CD4-positive, alpha-beta T cell treated with Interleukin-21 for 1 hour (primary cell): Measurements from ENCODE around the gene STYXL1.

ENCODE experiments used
- DNase-seq: peaks from one replicate; pipeline ENCODE4 v3.0.0-alpha.2; 2020

The STYXL1 gene

GRCh38 chr7:75989500-75990388, 58.1 kb downstream of the STYXL1 start:
- no peak for DNase-seq

- no peak for DNase-seq
Measured at GRCh38 chr7:75988568-75989499, 59.0 kb downstream of the STYXL1 start.

GRCh38 chr7:75987805-75988567, 59.8 kb downstream of the STYXL1 start:
- DNase-seq: no peak

- no peak for DNase-seq
Measured at GRCh38 chr7:75987026-75987804, 60.6 kb downstream of the STYXL1 start.

- no peak for DNase-seq
Measured at GRCh38 chr7:75986147-75986781, 61.5 kb downstream of the STYXL1 start.

GRCh38 chr7:75985518-75986146, 62.2 kb downstream of the STYXL1 start:
- no peak for DNase-seq

GRCh38 chr7:75985009-75985517, 62.7 kb downstream of the STYXL1 start:
- no peak for DNase-seq

- DNase-seq: no peak
Measured at GRCh38 chr7:75984130-75985008, 63.4 kb downstream of the STYXL1 start.

GRCh38 chr7:75983471-75984129, 64.2 kb downstream of the STYXL1 start:
- DNase-seq: no peak

- no peak for DNase-seq
Measured at GRCh38 chr7:75982306-75983064, 65.3 kb downstream of the STYXL1 start.

- no peak for DNase-seq
Measured at GRCh38 chr7:75981453-75982305, 66.1 kb downstream of the STYXL1 start.

- no peak for DNase-seq
Measured at GRCh38 chr7:75981203-75981452, 66.7 kb downstream of the STYXL1 start.

GRCh38 chr7:75980430-75981202, 67.2 kb downstream of the STYXL1 start:
- no peak for DNase-seq

GRCh38 chr7:75979759-75980429, 67.9 kb downstream of the STYXL1 start:
- no peak for DNase-seq

GRCh38 chr7:75977743-75978142, 70.1 kb downstream of the STYXL1 start:
- no peak for DNase-seq
